ENCODE measurements around the gene GPR173.

DNA sequence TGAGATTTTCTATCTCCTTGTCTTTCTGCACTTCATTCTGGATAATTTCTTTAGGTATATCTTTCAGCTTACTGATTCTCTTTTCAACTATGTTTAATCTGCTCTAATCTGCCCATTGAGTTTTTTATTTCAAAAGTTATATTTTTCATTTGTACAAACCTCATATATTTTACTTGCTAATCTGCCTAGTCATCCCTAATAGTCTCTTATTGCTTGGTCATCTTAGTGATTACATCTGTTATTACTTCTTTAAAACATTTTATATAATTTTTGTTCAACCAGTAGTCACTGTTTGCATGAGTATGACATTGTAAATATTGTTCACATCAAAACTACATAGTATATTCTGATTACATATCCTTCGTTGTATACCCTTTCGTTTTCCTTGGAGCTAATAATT is 77.8 kb downstream of the GPR173 start:
- TF ChIP-seq YY1 (IDR thresholded peaks at IDR 0.05; ENCODE audit: insufficient read depth, insufficient read length) (no peak), ZNF274 (IDR thresholded peaks at IDR 0.05; ENCODE audit: low read depth, low read length) (no peak), SUZ12 (IDR thresholded peaks at IDR 0.05; ENCODE audit: extremely low read depth, insufficient read depth, insufficient read length) (no peak)

Data from NT2/D1 (cell line).